Mucosa of gallbladder (tissue), 1 donor: ENCODE data around the gene TMEM184B. TPM values are rescaled to one million over a fixed set of nuclear protein-coding genes. Genes with fewer than 3 reads are reported as not detected.

Experiments
- DNase-seq: peaks from one replicate; pipeline ENCODE4 v3.0.0-alpha.2; 2020; ENCODE audit warnings: low spot score
- total RNA-seq: library from RNA; stranded (reverse); gene quantifications from one replicate; pipeline ENCODE4 v1.2.1, GENCODE V29; 2021
- donor health status: DM: no; HTN: no; CAD: no.

The TMEM184B gene
- total RNA-seq, 1 donor from 2014 or later: 108 TPM

- peak; percentile 77 for DNase-seq
Measured at GRCh38 chr22:38205261-38206128, 67.3 kb downstream of the TMEM184B start.

- DNase-seq: no peak
Measured at GRCh38 chr22:38204784-38205183, 68.0 kb downstream of the TMEM184B start.

- no peak for DNase-seq
Measured at GRCh38 chr22:38203855-38204514, 68.8 kb downstream of the TMEM184B start.

- DNase-seq: peak; percentile 64
Measured at GRCh38 chr22:38203090-38203810, 69.6 kb downstream of the TMEM184B start.

- peak; percentile 90 for DNase-seq
Measured at GRCh38 chr22:38202437-38203089, 70.2 kb downstream of the TMEM184B start.

GRCh38 chr22:38201711-38202436, 70.9 kb downstream of the TMEM184B start, which contains the start of gene MAFF:
MAFF (plus strand) TSS chr22:38201994; CDS start chr22:38213854, 11,860 bp downstream.
- peak; percentile 98 for DNase-seq

DNA sequence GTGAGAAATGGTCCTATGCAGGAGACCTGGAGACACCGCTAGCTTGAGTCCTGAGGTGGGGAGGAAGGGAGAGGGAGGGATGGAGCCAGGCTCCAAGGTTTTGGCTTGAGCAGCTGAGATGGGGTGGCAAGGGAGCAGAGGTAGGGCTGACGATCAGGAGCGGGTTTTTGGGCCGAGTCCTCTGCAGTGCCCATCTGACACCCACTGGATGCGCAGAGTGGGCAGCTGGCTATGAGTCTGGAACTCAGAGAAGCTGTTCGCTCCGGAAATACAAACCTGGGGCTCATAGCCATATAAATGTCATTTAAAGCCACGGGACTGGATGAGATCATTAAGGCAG, 71.5 kb downstream of the TMEM184B start:
- DNase-seq: no peak

GRCh38 chr22:38199826-38200559, 72.8 kb downstream of the TMEM184B start:
- no peak for DNase-seq

GRCh38 chr22:38196791-38197419, 75.9 kb downstream of the TMEM184B start:
- no peak for DNase-seq

GRCh38 chr22:38193580-38193979, 79.2 kb downstream of the TMEM184B start:
- DNase-seq: no peak

DNA sequence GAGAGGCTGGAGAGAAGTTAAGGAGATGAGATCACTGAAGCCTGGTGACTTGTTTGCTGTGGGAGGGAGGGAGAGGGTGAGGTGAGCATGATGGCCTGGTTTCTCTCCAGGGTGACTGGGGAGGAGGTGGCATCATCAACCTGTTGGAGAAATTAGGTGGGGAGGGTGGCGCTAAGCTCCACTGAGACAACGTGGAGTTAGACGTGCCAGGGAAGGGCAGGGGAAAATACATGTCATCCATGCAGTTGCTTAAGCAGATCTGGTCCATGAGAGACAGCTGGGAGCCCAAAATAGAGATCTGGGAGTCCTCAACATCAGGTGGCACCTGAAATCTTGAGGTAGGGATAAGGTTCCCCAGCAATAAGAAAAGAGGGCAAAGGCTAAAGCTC, 80.3 kb downstream of the TMEM184B start:
- no peak for DNase-seq

DNA sequence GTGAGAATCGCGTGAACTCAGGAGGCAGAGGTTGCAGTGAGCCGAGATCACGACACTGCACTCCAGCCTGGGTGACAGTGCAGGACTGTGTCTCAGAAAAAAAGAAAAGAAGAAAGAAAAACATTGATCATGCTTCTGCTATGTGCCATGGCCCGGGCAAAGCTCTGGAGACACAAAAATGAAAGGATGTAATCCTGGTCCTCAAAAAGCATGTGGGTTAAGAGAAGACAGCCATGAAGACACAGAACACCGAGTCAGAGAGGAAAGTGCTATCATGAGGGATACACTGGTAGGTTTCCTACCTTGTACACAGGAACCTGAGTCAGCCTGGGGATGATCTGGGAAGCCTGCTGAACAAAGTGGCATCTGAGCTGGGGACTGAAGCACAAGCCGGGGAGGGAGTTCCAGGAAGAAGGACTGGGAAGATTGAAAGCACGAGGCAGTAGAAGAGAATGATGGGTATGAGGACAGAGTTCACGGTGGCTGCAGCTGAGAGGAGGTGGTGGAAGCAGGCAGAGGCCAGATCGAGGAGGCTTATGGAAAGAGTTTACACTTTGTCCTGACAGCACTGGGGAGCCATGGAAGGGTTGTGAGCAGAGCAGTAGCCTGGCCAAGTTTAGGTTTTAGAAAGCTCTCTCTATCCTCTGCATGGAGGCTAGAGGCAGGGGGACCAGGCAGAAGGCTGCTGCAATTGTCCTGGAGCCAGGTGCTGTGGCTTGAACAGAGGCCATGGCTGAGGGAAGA, 80.9 kb downstream of the TMEM184B start:
- no peak for DNase-seq

GRCh38 chr22:38191055-38191454, 81.8 kb downstream of the TMEM184B start:
- no peak for DNase-seq

DNA sequence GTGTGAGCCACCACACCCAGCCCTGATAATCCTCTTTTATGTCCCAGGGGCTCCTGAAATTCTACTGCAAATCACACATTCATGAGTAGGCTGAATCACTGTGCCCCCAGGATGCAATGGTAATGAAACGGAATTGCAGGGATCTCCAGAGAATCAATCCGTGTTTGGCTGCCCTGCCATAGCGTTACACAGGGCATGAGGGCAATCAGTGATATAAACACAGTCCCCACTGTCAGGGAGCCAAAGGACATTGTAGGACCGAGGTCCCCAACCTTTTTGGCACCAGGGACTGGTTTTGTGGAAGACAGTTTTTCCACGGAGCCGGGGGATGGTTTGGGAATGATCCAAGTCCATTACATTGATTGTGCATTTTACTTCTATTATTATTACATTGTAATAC, 82.2 kb downstream of the TMEM184B start:
- DNase-seq: no peak

- no peak for DNase-seq
Measured at GRCh38 chr22:38189104-38189503, 83.7 kb downstream of the TMEM184B start.

- peak; percentile 61 for DNase-seq
Measured at GRCh38 chr22:38187413-38188212, 85.2 kb downstream of the TMEM184B start.

DNA sequence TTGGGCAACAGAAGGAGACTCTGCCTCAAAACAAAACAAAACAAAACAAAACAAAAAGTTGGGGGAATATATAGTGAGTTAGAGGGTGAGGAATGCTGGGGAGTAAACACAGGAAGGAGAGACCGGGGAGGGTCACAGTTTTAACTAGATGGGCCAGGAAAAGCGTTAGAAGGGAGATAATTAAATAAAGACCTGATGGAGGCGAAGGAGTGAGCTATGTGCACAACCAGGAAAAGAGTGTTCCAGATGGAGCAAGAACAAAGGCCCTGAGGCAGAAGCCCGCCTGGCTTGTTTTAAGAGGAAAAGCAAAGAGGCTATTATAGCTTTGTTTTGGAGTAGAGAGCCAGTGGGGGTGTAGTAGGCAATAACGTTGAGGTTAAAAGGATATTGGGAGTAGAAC, 86.4 kb downstream of the TMEM184B start:
- DNase-seq: no peak

GRCh38 chr22:38184788-38185187, 88.0 kb downstream of the TMEM184B start:
- no peak for DNase-seq
